Nephron progenitor cell (in vitro differentiated cells): ENCODE results near the gene KPTN.

ENCODE experiments used
- DNase-seq: peaks from one replicate; pipeline ENCODE4 v3.0.0; 2021
- H3K27ac Mint-ChIP-seq: 2 replicates; pipeline ENCODE4 v1.8.0; 2021; ENCODE audit warnings: mild to moderate bottlenecking, moderate library complexity, mixed read lengths
- H3K27me3 Mint-ChIP-seq: 2 replicates; pipeline ENCODE4 v1.8.0; 2021; ENCODE audit warnings: mild to moderate bottlenecking, low read depth, mixed read lengths; ENCODE audit not compliant: poor library complexity
- H3K36me3 Mint-ChIP-seq: 2 replicates; pipeline ENCODE4 v1.8.0; 2021; ENCODE audit warnings: low read depth, mixed read lengths
- H3K4me1 Mint-ChIP-seq: 2 replicates; pipeline ENCODE4 v1.8.0; 2021; ENCODE audit warnings: mixed read lengths
- H3K4me3 Mint-ChIP-seq: 2 replicates; pipeline ENCODE4 v1.8.0; 2021; ENCODE audit warnings: mild to moderate bottlenecking, moderate library complexity, mixed read lengths
- H3K9me3 Mint-ChIP-seq: 2 replicates; pipeline ENCODE4 v1.8.0; 2021; ENCODE audit warnings: mild to moderate bottlenecking, moderate library complexity, mixed read lengths
- TF ChIP-seq, protein P1 (sequence below): fragments of 200-600 bp; sonication (generic); IDR thresholded peaks from 2 replicates; pipeline ENCODE4 v1.5.0; 2021; ENCODE audit warnings: antibody characterized with exemption

KPTN gene

DNA sequence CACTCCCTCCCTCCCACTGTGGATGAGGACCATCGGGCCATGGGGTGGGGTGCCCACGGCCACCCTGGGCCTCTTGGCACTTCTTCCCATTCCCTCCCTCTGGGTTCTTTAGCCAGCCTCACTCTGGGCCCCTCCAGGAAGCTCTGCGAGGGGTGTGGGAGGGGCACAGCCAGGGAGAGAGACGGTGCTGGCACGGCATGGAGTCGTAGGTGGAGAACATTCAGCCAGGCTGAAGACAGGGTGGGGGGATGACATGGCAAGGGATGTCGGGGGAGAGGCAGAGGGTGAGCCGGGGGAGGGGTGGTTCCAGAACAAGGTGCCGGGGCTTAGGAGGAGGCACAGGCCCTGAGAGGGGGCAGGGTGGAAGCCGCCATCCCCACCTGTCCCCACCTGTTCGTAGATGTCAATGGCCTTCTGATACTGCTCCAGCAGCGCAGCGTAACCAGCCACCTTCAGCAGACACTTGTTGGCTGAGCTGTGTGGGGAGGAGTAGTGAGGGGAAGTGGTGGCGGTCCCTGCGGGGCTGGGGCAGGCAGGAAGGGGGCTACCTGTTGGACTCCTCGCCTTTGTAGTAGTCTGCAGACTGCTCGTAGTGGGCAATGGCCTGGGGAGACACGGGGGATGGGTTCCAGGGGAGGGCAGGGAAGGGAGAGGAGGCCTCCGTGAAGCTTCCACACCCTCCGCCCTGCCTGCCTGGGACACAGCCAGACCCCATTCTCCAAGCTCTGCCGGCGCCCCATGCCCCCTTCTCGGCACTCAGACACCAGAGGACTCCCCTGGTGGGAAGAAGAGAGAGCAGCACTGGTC, 8.8 kb upstream of the KPTN start:
- H3K4me1 Mint-ChIP-seq: peaks cover 13% of the 10 kb centered on the region
- H3K27me3 Mint-ChIP-seq: no peaks in the 10 kb centered on the region
- peaks cover 10% of the 10 kb centered on the region for H3K36me3 Mint-ChIP-seq
- TF ChIP-seq, protein P1, sequence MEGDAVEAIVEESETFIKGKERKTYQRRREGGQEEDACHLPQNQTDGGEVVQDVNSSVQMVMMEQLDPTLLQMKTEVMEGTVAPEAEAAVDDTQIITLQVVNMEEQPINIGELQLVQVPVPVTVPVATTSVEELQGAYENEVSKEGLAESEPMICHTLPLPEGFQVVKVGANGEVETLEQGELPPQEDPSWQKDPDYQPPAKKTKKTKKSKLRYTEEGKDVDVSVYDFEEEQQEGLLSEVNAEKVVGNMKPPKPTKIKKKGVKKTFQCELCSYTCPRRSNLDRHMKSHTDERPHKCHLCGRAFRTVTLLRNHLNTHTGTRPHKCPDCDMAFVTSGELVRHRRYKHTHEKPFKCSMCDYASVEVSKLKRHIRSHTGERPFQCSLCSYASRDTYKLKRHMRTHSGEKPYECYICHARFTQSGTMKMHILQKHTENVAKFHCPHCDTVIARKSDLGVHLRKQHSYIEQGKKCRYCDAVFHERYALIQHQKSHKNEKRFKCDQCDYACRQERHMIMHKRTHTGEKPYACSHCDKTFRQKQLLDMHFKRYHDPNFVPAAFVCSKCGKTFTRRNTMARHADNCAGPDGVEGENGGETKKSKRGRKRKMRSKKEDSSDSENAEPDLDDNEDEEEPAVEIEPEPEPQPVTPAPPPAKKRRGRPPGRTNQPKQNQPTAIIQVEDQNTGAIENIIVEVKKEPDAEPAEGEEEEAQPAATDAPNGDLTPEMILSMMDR: no peak
- H3K4me3 Mint-ChIP-seq: no peak overlapping the region
- H3K9me3 Mint-ChIP-seq: no peaks in the 10 kb centered on the region
- no peak for DNase-seq
- no peak overlapping the region for H3K27ac Mint-ChIP-seq

GRCh38 chr19:47492137-47492533, 8.1 kb upstream of the KPTN start:
- peaks cover 17% of the 10 kb centered on the region for H3K4me1 Mint-ChIP-seq
- H3K27ac Mint-ChIP-seq: no peak overlapping the region
- H3K27me3 Mint-ChIP-seq: no peaks in the 10 kb centered on the region
- H3K9me3 Mint-ChIP-seq: no peaks in the 10 kb centered on the region
- peaks cover 10% of the 10 kb centered on the region for H3K36me3 Mint-ChIP-seq
- TF ChIP-seq, protein P1: no peak
- no peak overlapping the region for H3K4me3 Mint-ChIP-seq
- no peak for DNase-seq

DNA sequence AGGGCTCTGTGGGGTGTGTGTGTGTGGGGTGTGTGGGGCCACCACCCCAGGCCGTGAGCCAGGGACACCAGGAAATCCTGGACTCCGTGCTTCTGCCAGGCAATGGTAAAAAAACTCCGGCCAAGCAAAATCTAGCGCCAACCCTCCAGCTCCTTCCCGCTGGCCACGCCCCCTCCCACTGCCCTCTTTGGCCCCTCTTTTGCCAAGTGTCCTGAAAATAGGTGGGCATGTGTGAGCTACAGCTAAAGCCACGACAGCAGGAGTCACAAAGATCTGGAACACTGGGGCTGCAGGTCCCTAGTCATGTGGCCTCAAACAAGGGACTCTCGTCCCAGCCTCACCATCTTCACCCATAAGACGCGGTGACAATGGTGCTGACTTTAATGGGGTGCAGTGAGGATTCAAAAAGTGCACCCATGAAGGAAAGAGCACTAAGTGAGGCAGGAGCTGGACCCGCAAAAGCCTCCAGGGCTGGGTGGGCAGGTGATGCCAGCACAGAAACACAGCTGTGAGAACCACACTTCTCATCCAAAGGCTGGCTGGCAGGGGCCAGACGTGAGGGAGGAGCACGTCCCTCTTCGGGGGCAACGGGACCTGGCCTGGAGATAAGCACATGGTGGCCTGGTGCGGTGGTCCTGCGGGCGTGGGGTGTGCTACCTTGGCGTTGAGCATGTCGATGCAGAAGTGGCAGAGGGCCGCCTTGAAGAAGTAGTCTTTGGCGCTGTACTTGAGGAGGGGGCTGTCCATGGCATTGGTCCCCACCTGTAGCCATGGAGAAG, 7.5 kb upstream of the KPTN start:
- Mint-ChIP-seq H3K4me1 (peaks cover 23% of the 10 kb centered on the region), H3K27me3 (no peaks in the 10 kb centered on the region), H3K4me3 (no peak overlapping the region), H3K36me3 (peaks cover 10% of the 10 kb centered on the region), H3K9me3 (no peaks in the 10 kb centered on the region), H3K27ac (no peak overlapping the region)
- DNase-seq: no peak
- TF ChIP-seq, protein P1: no peak

DNA sequence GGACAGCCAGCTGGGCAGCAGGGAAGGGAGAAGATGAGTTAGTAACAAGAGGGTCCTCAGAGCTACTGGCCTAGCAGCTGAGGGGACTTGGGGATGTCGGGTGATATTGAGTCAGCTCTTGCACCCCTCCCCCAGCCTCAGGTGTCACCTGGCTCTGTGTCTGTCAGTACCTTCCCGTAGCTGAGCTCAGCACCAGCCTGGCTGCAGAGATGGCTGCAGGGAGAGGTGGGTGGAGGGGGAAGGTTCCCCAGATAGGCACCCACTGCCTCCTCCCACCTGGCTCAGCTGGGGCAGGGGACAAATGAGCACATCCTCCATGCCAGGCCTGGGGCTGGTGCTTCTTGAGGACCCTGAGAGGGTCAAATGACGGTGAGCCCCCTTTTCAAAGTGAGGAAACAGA, 6.8 kb upstream of the KPTN start:
- no peak for DNase-seq
- TF ChIP-seq, protein P1: no peak
- Mint-ChIP-seq H3K36me3 (peaks cover 10% of the 10 kb centered on the region), H3K4me1 (peaks cover 27% of the 10 kb centered on the region), H3K27me3 (no peaks in the 10 kb centered on the region), H3K4me3 (no peak overlapping the region), H3K27ac (no peak overlapping the region), H3K9me3 (no peaks in the 10 kb centered on the region)

GRCh38 chr19:47490031-47490430, 6.0 kb upstream of the KPTN start:
- H3K4me1 Mint-ChIP-seq: peaks cover 35% of the 10 kb centered on the region
- peak overlapping the region; percentile 95 for H3K27ac Mint-ChIP-seq
- H3K9me3 Mint-ChIP-seq: no peaks in the 10 kb centered on the region
- H3K4me3 Mint-ChIP-seq: no peak overlapping the region
- H3K36me3 Mint-ChIP-seq: peaks cover 10% of the 10 kb centered on the region
- no peak for DNase-seq
- TF ChIP-seq, protein P1: no peak
- H3K27me3 Mint-ChIP-seq: no peaks in the 10 kb centered on the region
